Peyer's patch (tissue), 4 donors: ENCODE results near the gene DNAJB14. TPM values are rescaled to one million over a fixed set of nuclear protein-coding genes. Genes with fewer than 3 reads are reported as not detected.

Experiments
- DNase-seq, 3 donors: peaks; one replicate each; pipeline ENCODE4 v3.0.0-alpha.2; 2017 to 2019
- H3K27ac ChIP-seq, 4 donors: fragments of 200-600 bp; sonication (generic); one replicate each; pipeline ENCODE4 v1.5.1; 2016 to 2019
- H3K27me3 ChIP-seq, 2 donors: fragments of 200-600 bp; sonication (generic); one replicate each; pipeline ENCODE4 v1.5.1; 2019
- H3K36me3 ChIP-seq, 3 donors: fragments of 200-600 bp; sonication (generic); one replicate each; pipeline ENCODE4 v1.5.1; 2016 to 2019
- H3K4me1 ChIP-seq, 4 donors: fragments of 200-600 bp; sonication (generic); one replicate each; pipeline ENCODE4 v1.5.1; 2016 to 2019
- H3K4me3 ChIP-seq, 4 donors: fragments of 200-600 bp; sonication (generic); 1 replicate in 3 of 4; 2 replicates in 1 of 4; pipeline ENCODE4 v1.5.1; 2016 to 2019; ENCODE audit warnings: mild to moderate bottlenecking in 1 of 4
- H3K9me3 ChIP-seq, 4 donors: fragments of 200-600 bp; sonication (generic); one replicate each; pipeline ENCODE4 v1.5.1; 2016 to 2019; ENCODE audit warnings: mild to moderate bottlenecking in 1 of 4
- POLR2A ChIP-seq, 2 donors: fragments of 450-650 bp; IDR thresholded peaks; one replicate each; pipeline ENCODE4 v1.5.1; 2017; ENCODE audit warnings: antibody characterized with exemption in 2 of 2, mild to moderate bottlenecking in 2 of 2, moderate library complexity in 2 of 2
- total RNA-seq, 4 donors: library from RNA; depleted of rRNA; stranded (reverse); fragments of >200 nt; gene quantifications; one replicate each; pipeline ENCODE4 v1.1.0, GENCODE V29; 2016
- TF ChIP-seq, protein P1 (sequence below), 6 experiments: fragments of 450-650 bp in 4 of 6; fragments of 200-600 bp in 2 of 6; sonication (generic) in 1 of 6; IDR thresholded peaks; one replicate each; pipeline ENCODE4 v1.5.1; 2017 to 2019; ENCODE audit warnings: antibody characterized with exemption in 6 of 6, mild to moderate bottlenecking in 3 of 6, moderate library complexity in 1 of 6

The DNAJB14 gene
- total RNA-seq, 4 donors from 2014 or later: 19.8 to 36.5 (median 33.0) TPM

DNA sequence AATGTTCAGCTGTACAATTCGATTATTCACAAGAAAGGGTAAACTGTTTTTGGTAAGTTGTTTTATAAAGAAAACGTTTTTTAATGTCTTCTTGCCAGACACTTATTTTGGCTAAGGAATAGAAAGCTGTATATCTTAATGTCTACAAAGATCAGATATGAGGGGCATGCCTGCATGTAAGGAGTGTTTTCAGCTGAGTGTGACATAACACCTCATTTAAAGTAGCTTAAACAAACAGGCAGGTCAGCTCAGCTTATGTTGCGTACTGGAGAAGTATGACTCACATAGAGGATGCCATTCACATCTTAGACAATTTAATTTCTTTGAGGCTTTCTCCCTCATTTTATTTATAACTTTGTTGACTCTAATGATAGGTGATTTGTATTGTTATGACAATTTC is 82.6 kb downstream of the DNAJB14 start:
- no peaks in the 10 kb centered on the region for H3K27me3 ChIP-seq
- H3K27ac ChIP-seq: no peak overlapping the region
- no peaks in the 10 kb centered on the region for H3K36me3 ChIP-seq
- H3K4me1 ChIP-seq: no peaks in the 10 kb centered on the region
- H3K4me3 ChIP-seq: no peak overlapping the region
- TF ChIP-seq, protein P1, sequence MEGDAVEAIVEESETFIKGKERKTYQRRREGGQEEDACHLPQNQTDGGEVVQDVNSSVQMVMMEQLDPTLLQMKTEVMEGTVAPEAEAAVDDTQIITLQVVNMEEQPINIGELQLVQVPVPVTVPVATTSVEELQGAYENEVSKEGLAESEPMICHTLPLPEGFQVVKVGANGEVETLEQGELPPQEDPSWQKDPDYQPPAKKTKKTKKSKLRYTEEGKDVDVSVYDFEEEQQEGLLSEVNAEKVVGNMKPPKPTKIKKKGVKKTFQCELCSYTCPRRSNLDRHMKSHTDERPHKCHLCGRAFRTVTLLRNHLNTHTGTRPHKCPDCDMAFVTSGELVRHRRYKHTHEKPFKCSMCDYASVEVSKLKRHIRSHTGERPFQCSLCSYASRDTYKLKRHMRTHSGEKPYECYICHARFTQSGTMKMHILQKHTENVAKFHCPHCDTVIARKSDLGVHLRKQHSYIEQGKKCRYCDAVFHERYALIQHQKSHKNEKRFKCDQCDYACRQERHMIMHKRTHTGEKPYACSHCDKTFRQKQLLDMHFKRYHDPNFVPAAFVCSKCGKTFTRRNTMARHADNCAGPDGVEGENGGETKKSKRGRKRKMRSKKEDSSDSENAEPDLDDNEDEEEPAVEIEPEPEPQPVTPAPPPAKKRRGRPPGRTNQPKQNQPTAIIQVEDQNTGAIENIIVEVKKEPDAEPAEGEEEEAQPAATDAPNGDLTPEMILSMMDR (IDR thresholded peaks at IDR 0.05): no peak
- no peak for TF ChIP-seq POLR2A (IDR thresholded peaks at IDR 0.05)
- DNase-seq: no peak
- no peaks in the 10 kb centered on the region for H3K9me3 ChIP-seq

- DNase-seq: no peak
- Histone ChIP-seq H3K27ac (no peak overlapping the region), H3K4me3 (no peak overlapping the region), H3K27me3 (no peaks in the 10 kb centered on the region), H3K4me1 (peaks cover 0 to 2% (median 0%) of the 10 kb centered on the region in 4 donors), H3K9me3 (no peaks in the 10 kb centered on the region), H3K36me3 (no peaks in the 10 kb centered on the region)
- TF ChIP-seq, protein P1 (IDR thresholded peaks at IDR 0.05): no peak
- no peak for TF ChIP-seq POLR2A (IDR thresholded peaks at IDR 0.05)
Observed at GRCh38 chr4:99861120-99861905, 85.1 kb downstream of the DNAJB14 start.

DNA sequence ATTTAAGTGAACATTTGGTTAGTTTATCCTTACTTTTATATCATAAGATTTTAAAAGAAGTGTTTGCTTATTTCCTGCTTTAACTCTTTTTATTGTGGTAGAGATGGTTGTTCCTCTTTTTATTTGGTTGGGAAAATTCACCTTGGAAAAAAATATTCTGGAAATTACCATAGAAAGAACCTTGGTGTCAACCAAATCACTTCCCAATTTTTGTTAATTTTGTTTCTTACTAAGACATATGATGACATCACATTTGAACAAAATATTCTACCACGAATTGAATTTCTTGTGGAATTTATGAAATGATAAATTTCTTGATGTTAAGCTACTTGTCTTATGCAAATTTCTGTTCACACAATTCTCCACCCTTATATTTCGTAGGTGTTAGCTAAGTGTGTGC is 85.9 kb downstream of the DNAJB14 start:
- no peak overlapping the region for H3K4me3 ChIP-seq
- no peaks in the 10 kb centered on the region for H3K27me3 ChIP-seq
- TF ChIP-seq POLR2A (IDR thresholded peaks at IDR 0.05): no peak
- TF ChIP-seq, protein P1 (IDR thresholded peaks at IDR 0.05): no peak
- no peaks in the 10 kb centered on the region for H3K36me3 ChIP-seq
- no peaks in the 10 kb centered on the region for H3K9me3 ChIP-seq
- no peak for DNase-seq
- peaks cover 0 to 4% (median 0%) of the 10 kb centered on the region in 4 donors for H3K4me1 ChIP-seq
- no peak overlapping the region for H3K27ac ChIP-seq

GRCh38 chr4:99859618-99860017 is 86.8 kb downstream of the DNAJB14 start:
- no peaks in the 10 kb centered on the region for H3K27me3 ChIP-seq
- H3K36me3 ChIP-seq: no peaks in the 10 kb centered on the region
- no peak for DNase-seq
- peaks cover 0 to 4% (median 0%) of the 10 kb centered on the region in 4 donors for H3K4me1 ChIP-seq
- no peak overlapping the region for H3K27ac ChIP-seq
- H3K4me3 ChIP-seq: no peak overlapping the region
- TF ChIP-seq, protein P1 (IDR thresholded peaks at IDR 0.05): no peak
- TF ChIP-seq POLR2A (IDR thresholded peaks at IDR 0.05): no peak
- H3K9me3 ChIP-seq: no peaks in the 10 kb centered on the region

- Histone ChIP-seq H3K27ac (no peak overlapping the region), H3K36me3 (no peaks in the 10 kb centered on the region), H3K9me3 (no peaks in the 10 kb centered on the region), H3K4me3 (no peak overlapping the region), H3K4me1 (peaks cover 0 to 4% (median 0%) of the 10 kb centered on the region in 4 donors), H3K27me3 (no peaks in the 10 kb centered on the region)
- no peak for DNase-seq
- no peak for TF ChIP-seq POLR2A (IDR thresholded peaks at IDR 0.05)
- TF ChIP-seq, protein P1 (IDR thresholded peaks at IDR 0.05): no peak
Observed at GRCh38 chr4:99857307-99857706, 89.1 kb downstream of the DNAJB14 start.
